HG03045 (cell line): ENCODE measurements around the gene ECSCR.
A peak's percentile ranks its signal among the peaks of the same experiment; 100 is the strongest.
"Not testable (repeated sequence)": the region's sequence is repeated elsewhere in the genome, so short reads cannot be mapped to it uniquely, and the experiment has no call there.

Source experiments
- ATAC-seq: cut with Tn5 transposase; IDR thresholded peaks from one replicate; pipeline ENCODE4 v1.9.1; 2021; ENCODE audit warnings: mild to moderate bottlenecking, moderate library complexity; ENCODE audit not compliant: unreplicated experiment

The ECSCR gene

DNA sequence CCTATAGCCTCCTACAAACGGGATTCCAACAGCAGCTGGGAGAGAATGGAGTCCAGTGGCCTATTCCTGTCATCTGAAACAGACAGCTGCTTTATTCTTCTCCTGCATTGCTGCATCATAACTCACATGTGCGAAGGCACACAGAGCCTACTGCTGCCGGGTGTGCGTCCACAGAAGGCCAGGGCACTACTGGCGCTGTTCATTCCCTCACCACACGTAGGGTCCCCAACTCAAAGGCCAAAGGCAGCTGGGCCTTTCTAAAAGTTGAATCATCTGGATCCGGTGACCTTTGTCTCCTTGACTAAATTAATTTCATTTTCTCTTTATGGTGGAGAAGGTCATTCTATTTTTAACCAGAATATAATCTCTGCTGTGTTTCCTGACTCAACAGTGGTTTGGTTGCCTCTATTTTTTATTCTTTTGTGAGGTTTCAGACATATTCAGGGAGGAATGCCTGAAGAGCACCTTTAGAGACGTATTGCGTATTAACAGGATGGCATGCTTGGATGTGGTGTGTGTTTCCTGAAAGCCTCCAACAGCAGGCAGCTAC, 47.9 kb downstream of the ECSCR start:
- ATAC-seq: no peak

DNA sequence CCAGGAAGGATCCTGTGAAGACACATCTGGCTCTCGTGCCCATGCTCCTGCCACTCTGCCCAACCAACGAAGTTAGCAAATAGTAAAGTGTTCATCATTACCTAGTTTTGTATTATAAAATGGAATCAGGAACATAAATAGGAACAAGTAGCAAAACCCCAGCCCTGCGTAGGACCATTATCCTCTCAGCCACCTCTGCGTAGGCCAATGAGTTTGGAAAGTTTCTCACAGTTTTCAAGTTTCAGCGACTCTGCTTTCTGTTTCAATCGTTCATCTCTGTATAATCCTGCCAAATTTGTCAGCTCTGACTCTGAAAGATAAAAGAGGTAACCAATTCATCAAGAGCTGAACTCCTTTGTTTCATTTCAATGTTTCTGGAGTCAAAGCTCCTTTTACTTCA, 48.6 kb downstream of the ECSCR start:
- no peak for ATAC-seq

GRCh38 chr5:139413153-139413552, 49.4 kb downstream of the ECSCR start:
- ATAC-seq: no peak

DNA sequence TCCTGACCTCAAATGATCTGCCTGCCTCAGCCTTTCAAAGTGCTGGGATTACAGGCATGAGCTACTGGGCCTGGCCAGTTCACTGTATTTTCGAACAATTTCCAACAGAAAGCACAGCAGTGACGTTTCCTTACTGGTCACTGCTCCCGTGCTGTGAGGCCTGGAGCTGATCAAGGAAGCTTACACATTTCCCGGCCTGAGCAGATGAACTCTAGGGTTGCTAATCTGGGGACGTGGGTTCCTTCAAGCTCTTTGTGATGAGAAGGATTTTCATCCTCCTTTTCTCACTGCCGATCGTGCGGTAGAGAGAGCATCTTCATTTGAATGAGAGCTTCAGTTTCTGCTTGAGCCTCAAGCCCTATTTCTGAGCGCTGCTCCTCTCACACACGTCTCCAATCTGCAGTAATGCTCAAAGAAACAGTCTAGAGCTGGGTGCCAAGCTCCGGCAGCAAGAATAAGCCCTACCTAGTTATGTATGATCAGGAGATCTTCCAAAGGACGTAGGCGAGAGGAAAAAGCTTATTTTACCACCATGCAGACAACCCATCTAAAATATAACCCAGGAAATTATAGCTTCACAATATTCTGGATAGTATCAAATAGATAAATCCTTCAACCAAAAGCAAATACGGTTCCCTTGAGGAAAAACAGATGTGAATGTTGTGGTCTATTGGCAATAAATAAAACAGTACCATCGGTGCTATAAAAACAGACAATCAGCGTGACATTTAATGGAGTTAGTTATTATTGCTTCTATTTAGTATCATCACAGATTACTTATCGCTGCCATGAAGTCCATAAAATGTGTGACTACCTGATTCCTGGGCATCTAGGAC, 51.3 kb downstream of the ECSCR start:
- no peak for ATAC-seq

DNA sequence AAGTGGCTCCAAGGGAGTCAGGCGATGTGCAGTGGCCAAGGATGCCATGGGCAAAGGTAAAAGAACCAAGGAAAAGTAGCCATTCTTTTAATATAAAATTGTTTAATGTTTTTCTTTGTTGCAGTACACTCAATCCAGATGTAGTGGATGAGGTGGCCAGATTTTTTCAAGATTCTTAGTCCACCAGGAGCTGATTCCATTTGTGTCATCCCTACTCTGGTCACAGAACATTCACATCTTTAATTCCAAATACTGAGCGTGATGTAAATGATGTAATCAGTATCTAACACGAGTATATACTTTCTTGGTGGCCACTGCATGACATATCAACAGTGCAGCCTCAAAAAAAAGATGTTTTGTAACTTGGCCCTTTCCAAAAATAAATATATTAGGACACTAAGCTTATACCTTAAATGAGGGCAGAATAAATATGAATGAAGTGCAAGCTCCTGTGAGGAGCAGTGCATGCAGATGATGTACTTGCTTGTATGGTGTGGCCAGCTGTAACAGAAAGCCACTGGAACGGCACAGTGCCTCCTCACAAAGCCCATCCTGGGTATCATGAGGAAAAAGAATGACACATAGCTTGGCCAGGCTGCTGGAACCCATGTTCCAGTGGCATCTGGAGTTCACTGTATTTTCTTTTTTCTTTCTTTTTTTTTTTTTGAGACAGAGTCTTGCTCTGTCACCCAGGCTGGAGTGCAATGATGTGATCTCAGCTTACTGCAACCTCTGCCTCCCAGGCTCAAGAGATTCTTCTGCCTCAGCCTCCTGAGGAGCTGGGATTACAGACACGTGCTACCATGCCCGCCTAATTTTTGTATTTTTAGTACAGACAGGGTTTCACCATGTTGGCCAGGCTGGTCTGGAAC, 52.2 kb downstream of the ECSCR start:
- no peak for ATAC-seq

DNA sequence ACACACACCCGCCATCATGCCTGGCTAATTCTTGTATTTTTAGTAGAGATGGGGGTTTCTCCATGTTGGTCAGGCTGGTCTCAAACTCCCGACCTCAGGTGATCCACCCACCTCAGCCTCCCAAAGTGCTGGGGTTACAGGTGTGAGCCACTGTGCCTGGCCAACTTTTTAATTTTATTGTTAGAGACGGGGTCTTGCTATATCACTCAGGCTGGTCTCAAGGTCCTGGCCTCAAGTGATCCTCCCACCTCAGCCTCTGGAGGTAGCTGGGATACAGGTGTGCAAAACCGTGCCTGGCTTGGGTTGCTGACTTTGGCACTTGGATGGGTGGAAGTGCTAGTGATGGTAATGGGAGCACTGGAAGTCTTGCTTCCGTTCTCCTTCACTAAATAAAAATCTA, 53.4 kb downstream of the ECSCR start:
- ATAC-seq: not testable (repeated sequence)

- ATAC-seq: no peak
Measured at GRCh38 chr5:139408191-139408590, 54.4 kb downstream of the ECSCR start.

DNA sequence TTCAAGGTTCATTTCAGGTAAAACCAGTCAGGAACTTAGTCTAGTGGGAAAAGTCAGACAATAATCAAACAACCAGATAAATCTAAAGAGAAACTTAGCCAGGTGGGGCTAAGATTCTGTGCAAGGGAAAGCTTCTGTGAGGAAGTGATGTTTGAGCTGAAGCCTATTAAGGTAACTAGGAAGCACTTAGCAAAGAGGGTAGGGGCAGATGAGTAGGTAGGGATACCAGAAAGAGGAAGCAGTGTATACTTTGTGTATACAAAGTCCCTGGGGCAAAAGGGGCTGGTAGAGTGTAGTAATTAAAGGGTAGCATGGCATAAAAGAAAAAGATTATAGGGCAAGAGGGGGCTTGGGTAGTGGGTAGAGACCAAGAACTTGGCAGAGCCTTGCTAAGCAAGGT, 55.0 kb downstream of the ECSCR start:
- ATAC-seq: no peak

GRCh38 chr5:139406963-139407362, 55.6 kb downstream of the ECSCR start:
- ATAC-seq: no peak

- no peak for ATAC-seq
Measured at GRCh38 chr5:139404484-139404840, 58.1 kb downstream of the ECSCR start.

DNA sequence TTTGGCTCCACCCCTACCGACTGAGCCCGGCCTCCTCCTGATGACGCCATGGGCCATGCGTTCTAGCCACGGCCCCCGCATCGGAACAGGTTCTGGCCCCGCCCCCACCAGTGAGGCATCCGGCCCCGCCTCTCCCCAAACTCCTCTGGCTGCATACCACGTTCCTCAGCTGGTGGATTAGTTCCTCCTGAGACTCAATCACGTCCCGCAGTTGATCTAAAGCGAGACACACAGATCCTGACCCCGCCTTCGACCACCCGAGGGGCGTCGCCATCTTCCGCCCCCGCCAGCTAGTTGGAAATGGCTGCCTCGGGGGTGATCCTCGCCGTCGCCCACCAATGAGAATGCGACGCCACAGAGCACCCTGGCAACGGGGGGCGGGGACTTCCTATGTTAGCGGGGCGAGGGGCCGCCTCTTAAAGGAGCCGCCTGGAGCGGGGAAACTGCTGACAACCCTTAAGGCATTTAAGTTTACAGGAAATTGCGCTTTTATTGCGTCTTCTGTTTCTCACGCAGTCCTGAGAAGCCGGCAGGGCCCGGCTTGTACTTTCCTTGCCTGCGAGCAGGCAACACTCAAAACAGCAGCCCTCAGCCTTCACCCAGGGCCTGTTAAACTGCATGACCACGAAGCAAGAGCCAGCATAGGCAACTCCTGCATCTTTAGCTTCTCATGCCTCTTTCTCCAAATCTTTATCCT, 58.6 kb downstream of the ECSCR start, which contains the start of gene SPATA24:
Gene SPATA24 (minus strand): TSS at position 303 of the 697 bp plus-strand sequence. CDS start 29 bp downstream, at position 274.
- peak; percentile 78 for ATAC-seq

DNA sequence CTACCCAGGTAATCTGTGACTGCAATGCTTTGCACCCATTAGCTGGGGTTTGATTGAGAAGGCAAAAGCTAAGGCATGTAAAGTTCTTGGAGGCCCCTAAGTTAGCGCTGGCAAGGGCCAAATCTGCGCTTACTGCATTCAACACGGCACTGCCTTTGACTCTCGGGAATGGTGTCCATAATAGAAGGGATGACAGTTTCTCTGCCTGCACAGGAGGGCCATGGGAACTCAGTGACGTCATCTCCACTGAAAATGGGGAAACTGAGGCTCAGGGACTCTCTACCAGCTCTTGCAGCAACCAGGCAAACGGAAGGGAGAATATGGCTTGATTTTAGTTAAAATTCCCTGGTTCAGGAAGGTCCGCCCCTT, 59.1 kb downstream of the ECSCR start:
- no peak for ATAC-seq

GRCh38 chr5:139402561-139403158, 59.9 kb downstream of the ECSCR start:
- ATAC-seq: no peak

DNA sequence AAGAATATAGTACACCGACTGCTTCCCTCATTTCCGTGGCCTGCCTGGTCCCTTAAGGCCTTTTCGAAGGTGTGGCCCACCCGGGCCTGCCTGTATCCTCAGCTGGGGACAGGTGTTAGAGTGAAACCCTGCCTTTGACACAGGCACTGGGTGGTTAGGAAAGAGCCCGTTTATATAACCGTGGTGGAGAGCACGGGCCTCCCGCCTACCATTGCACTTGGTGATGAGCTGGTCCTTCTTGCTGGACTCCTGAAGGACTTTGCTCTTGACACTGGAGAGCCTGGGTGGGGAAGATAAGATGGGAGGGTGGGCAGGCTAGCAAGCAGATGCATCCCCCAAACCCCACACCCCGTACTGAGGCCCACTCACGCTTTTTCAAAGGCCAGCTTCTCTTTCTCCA, 61.0 kb downstream of the ECSCR start:
- ATAC-seq: no peak

- ATAC-seq: peak; percentile 23
Measured at GRCh38 chr5:139399501-139400121, 62.9 kb downstream of the ECSCR start.
